ENCODE measurements around the gene LUC7L2. TPM values are rescaled to one million over a fixed set of nuclear protein-coding genes. Genes with fewer than 3 reads are reported as not detected.
"Not testable (repeated sequence)": the region's sequence is repeated elsewhere in the genome, so short reads cannot be mapped to it uniquely, and the experiment has no call there.

Gene LUC7L2
- total RNA-seq, 1 experiment from 2014 or later: 94.4 TPM

DNA sequence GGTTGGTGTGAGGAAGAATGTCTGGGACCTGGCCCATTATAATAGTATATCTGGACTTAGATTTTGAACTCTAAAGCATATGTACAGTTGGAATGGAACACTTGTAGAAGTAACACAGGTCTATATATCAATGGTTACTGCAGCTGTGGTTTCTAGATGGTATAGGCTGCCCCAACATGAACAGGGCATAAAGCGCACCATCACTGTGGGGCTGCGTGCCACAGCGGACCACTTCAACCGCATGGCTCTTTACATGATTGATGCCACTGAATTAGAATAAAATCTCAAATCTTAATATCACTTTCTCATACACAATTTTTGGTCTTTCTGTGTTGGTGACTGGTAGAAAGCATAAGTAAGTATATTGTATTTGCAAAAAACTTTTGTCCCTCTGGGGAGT, 64.3 kb downstream of the LUC7L2 start:
- ATAC-seq: no peak
- no peak overlapping the region for H3K27ac Mint-ChIP-seq
- CTCF ChIA-PET: interaction anchor here (0.6 to 7.1 kb wide), 2 partner anchors 10 to 1039 kb away, joined by 5 to 43 read pairs; no protein-coding TSS in a partner anchor
- TF ChIP-seq ZNF138 (CRISPR knock-in tag; conservative IDR thresholded peaks at IDR 0.05) (no peak), GABPB1 (CRISPR knock-in tag; IDR thresholded peaks at IDR 0.05) (no peak), RORB (CRISPR knock-in tag; IDR thresholded peaks at IDR 0.05) (no peak), NFATC4 (CRISPR knock-in tag; IDR thresholded peaks at IDR 0.05) (no peak), FOXJ3 (CRISPR knock-in tag; IDR thresholded peaks at IDR 0.05; ENCODE audit: borderline replicate concordance) (no peak), SOX15 (CRISPR knock-in tag; IDR thresholded peaks at IDR 0.05) (no peak), CREM (CRISPR knock-in tag; IDR thresholded peaks at IDR 0.05) (no peak), ETV6 (CRISPR knock-in tag; IDR thresholded peaks at IDR 0.05) (no peak), FOXK1 (CRISPR knock-in tag; IDR thresholded peaks at IDR 0.05) (no peak), SMAD3 (CRISPR knock-in tag; IDR thresholded peaks at IDR 0.05; ENCODE audit: borderline replicate concordance) (no peak), TEAD4 (CRISPR knock-in tag; IDR thresholded peaks at IDR 0.05) (no peak)
- TF ChIP-seq, protein P1, sequence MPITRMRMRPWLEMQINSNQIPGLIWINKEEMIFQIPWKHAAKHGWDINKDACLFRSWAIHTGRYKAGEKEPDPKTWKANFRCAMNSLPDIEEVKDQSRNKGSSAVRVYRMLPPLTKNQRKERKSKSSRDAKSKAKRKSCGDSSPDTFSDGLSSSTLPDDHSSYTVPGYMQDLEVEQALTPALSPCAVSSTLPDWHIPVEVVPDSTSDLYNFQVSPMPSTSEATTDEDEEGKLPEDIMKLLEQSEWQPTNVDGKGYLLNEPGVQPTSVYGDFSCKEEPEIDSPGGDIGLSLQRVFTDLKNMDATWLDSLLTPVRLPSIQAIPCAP (CRISPR knock-in tag; IDR thresholded peaks at IDR 0.05): no peak
- TF ChIP-seq, protein P2, sequence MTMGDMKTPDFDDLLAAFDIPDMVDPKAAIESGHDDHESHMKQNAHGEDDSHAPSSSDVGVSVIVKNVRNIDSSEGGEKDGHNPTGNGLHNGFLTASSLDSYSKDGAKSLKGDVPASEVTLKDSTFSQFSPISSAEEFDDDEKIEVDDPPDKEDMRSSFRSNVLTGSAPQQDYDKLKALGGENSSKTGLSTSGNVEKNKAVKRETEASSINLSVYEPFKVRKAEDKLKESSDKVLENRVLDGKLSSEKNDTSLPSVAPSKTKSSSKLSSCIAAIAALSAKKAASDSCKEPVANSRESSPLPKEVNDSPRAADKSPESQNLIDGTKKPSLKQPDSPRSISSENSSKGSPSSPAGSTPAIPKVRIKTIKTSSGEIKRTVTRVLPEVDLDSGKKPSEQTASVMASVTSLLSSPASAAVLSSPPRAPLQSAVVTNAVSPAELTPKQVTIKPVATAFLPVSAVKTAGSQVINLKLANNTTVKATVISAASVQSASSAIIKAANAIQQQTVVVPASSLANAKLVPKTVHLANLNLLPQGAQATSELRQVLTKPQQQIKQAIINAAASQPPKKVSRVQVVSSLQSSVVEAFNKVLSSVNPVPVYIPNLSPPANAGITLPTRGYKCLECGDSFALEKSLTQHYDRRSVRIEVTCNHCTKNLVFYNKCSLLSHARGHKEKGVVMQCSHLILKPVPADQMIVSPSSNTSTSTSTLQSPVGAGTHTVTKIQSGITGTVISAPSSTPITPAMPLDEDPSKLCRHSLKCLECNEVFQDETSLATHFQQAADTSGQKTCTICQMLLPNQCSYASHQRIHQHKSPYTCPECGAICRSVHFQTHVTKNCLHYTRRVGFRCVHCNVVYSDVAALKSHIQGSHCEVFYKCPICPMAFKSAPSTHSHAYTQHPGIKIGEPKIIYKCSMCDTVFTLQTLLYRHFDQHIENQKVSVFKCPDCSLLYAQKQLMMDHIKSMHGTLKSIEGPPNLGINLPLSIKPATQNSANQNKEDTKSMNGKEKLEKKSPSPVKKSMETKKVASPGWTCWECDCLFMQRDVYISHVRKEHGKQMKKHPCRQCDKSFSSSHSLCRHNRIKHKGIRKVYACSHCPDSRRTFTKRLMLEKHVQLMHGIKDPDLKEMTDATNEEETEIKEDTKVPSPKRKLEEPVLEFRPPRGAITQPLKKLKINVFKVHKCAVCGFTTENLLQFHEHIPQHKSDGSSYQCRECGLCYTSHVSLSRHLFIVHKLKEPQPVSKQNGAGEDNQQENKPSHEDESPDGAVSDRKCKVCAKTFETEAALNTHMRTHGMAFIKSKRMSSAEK (CRISPR knock-in tag; IDR thresholded peaks at IDR 0.05; ENCODE audit: borderline replicate concordance): no peak
- TF ChIP-seq, protein P3, sequence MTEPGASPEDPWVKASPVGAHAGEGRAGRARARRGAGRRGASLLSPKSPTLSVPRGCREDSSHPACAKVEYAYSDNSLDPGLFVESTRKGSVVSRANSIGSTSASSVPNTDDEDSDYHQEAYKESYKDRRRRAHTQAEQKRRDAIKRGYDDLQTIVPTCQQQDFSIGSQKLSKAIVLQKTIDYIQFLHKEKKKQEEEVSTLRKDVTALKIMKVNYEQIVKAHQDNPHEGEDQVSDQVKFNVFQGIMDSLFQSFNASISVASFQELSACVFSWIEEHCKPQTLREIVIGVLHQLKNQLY (CRISPR knock-in tag; IDR thresholded peaks at IDR 0.05): no peak
- no peak overlapping the region for H3K4me3 Mint-ChIP-seq
- no peaks in the 10 kb centered on the region for H3K9me3 Mint-ChIP-seq
- H3K36me3 Mint-ChIP-seq: peaks cover 24% of the 10 kb centered on the region
- no peak for DNase-seq (ENCODE audit: low spot score)
- no peaks in the 10 kb centered on the region for H3K4me1 Mint-ChIP-seq
- no peaks in the 10 kb centered on the region for H3K27me3 Mint-ChIP-seq (ENCODE audit: low read depth)
- POLR2A ChIA-PET: no interaction called here

DNA sequence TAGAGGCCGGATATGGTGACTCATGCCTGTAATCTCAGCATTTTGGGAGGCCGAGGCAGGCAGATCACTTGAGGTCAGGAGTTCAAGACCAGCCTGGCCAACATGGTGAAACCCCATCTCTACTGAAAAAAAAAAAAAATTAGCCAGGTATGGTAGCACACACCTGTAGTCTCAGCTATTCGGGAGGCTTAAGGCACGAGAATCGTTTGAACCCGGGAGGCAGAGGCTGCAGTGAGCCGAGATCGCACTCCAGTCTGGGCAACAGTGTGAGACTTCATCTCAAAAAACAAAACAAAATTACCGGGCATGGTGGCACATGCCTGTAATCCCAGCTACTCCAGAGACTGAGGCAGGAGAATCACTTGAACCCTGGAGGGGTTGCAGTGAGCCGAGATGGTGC, 66.0 kb downstream of the LUC7L2 start:
- H3K4me3 Mint-ChIP-seq; POLR2A ChIA-PET; H3K9me3 Mint-ChIP-seq; H3K27ac Mint-ChIP-seq; H3K4me1 Mint-ChIP-seq; H3K27me3 Mint-ChIP-seq (ENCODE audit: low read depth); ATAC-seq; DNase-seq (ENCODE audit: low spot score): not testable (repeated sequence)
- H3K36me3 Mint-ChIP-seq: peaks cover 12% of the 10 kb centered on the region
- CTCF ChIA-PET: interaction anchor here (0.6 to 7.1 kb wide), 4 partner anchors 9 to 1221 kb away, joined by 3 to 43 read pairs (median 4); no protein-coding TSS in a partner anchor

DNA sequence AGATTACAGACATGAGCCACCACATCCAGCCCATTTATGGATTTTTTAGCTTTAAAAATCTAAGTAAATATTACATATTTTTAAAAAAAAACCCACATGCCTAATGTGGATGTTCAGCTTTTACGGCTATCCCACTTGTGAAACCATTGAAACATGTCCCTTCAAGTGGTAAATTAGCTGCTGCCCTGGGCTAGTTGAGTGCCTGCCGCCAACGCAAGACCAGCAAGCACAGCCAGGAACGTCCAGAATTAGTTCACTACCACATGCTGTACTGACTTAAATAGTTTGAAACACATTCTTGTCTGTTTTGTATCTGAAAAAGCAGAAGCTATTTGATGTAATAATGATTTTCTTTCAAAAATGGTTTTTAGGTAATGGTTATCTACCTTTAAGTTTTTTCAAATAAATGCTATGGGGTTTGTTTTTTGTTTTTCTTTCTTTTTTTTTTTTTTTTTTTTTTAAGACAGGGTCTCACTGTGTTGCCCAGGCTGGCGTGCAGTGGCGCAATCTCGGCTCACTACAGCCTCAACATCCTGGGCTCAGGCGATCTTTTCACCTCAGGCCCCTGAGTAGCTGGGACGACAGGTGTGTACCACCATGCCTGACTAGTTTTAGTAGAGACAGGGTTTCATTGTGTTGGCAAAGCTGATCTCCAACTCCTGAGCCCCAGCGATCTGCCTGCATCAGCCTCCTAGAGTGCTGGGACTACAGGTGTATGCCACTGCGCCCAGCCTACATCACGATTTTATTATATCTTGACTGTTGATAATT, 66.7 kb downstream of the LUC7L2 start:
- Mint-ChIP-seq H3K4me1 (peaks cover 7% of the 10 kb centered on the region), H3K36me3 (peaks cover 9% of the 10 kb centered on the region), H3K4me3 (no peak overlapping the region), H3K9me3 (no peaks in the 10 kb centered on the region), H3K27ac (no peak overlapping the region), H3K27me3 (ENCODE audit: low read depth) (no peaks in the 10 kb centered on the region)
- CTCF ChIA-PET: interaction anchor here (0.6 to 7.1 kb wide), 3 partner anchors 8 to 1220 kb away, joined by 4 to 43 read pairs (median 4); no protein-coding TSS in a partner anchor
- ATAC-seq: peak; percentile 27; the same call in 1 of the 2 replicates
- POLR2A ChIA-PET: no interaction called here
- DNase-seq (ENCODE audit: low spot score): no peak
- TF ChIP-seq, protein P4, sequence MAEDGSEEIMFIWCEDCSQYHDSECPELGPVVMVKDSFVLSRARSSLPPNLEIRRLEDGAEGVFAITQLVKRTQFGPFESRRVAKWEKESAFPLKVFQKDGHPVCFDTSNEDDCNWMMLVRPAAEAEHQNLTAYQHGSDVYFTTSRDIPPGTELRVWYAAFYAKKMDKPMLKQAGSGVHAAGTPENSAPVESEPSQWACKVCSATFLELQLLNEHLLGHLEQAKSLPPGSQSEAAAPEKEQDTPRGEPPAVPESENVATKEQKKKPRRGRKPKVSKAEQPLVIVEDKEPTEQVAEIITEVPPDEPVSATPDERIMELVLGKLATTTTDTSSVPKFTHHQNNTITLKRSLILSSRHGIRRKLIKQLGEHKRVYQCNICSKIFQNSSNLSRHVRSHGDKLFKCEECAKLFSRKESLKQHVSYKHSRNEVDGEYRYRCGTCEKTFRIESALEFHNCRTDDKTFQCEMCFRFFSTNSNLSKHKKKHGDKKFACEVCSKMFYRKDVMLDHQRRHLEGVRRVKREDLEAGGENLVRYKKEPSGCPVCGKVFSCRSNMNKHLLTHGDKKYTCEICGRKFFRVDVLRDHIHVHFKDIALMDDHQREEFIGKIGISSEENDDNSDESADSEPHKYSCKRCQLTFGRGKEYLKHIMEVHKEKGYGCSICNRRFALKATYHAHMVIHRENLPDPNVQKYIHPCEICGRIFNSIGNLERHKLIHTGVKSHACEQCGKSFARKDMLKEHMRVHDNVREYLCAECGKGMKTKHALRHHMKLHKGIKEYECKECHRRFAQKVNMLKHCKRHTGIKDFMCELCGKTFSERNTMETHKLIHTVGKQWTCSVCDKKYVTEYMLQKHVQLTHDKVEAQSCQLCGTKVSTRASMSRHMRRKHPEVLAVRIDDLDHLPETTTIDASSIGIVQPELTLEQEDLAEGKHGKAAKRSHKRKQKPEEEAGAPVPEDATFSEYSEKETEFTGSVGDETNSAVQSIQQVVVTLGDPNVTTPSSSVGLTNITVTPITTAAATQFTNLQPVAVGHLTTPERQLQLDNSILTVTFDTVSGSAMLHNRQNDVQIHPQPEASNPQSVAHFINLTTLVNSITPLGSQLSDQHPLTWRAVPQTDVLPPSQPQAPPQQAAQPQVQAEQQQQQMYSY (CRISPR knock-in tag; IDR thresholded peaks at IDR 0.05): no peak
- peak; percentile 93 for TF ChIP-seq ZNF121 (CRISPR knock-in tag; IDR thresholded peaks at IDR 0.05)
